Hepatocyte (in vitro differentiated cells): Measurements from ENCODE around the gene TDRD10. TPM values are rescaled to one million over a fixed set of nuclear protein-coding genes. Genes with fewer than 3 reads are reported as not detected.

Experiments used
- DNase-seq: peaks from one replicate; pipeline ENCODE4 v3.0.0-alpha.2; 2016; ENCODE audit warnings: low spot score
- H2AFZ ChIP-seq: fragments of 200-600 bp; sonication (generic); 2 replicates; pipeline ENCODE4 v1.6.0; 2016; ENCODE audit warnings: antibody characterized with exemption, mild to moderate bottlenecking
- H3K27ac ChIP-seq: fragments of 200-600 bp; sonication (generic); 2 replicates; pipeline ENCODE4 v1.5.1; 2016; ENCODE audit warnings: mild to moderate bottlenecking
- H3K27me3 ChIP-seq: fragments of 200-600 bp; sonication (generic); 2 replicates; pipeline ENCODE4 v1.6.1; 2016
- H3K36me3 ChIP-seq: fragments of 200-600 bp; sonication (generic); replicated peaks from 2 replicates; pipeline ENCODE4 v1.5.1; 2016; ENCODE audit warnings: low read depth; ENCODE audit not compliant: insufficient read depth
- H3K4me1 ChIP-seq: fragments of 200-600 bp; sonication (generic); 2 replicates; pipeline ENCODE4 v1.5.1; 2016; ENCODE audit warnings: mild to moderate bottlenecking, moderate library complexity; ENCODE audit not compliant: insufficient read depth
- H3K4me2 ChIP-seq: fragments of 200-600 bp; sonication (generic); 2 replicates; pipeline ENCODE4 v1.6.0; 2016
- H3K4me3 ChIP-seq: fragments of 200-600 bp; sonication (generic); 2 replicates; pipeline ENCODE4 v1.5.1; 2016; ENCODE audit warnings: mild to moderate bottlenecking
- H3K79me2 ChIP-seq: fragments of 200-600 bp; sonication (generic); 2 replicates; pipeline ENCODE4 v1.6.0; 2017; ENCODE audit warnings: mild to moderate bottlenecking
- H3K9me2 ChIP-seq: fragments of 200-600 bp; sonication (generic); replicated peaks from 2 replicates; pipeline ENCODE4 v1.6.0; 2017; ENCODE audit warnings: mild to moderate bottlenecking; ENCODE audit not compliant: insufficient read depth
- H3K9me3 ChIP-seq: fragments of 200-600 bp; sonication (generic); 2 replicates; pipeline ENCODE4 v1.5.1; 2016; ENCODE audit warnings: low read depth, mild to moderate bottlenecking
- H4K20me1 ChIP-seq: fragments of 200-600 bp; sonication (generic); 2 replicates; pipeline ENCODE4 v1.6.0; 2016; ENCODE audit warnings: mild to moderate bottlenecking; ENCODE audit not compliant: insufficient read depth, poor library complexity, severe bottlenecking
- EZH2 ChIP-seq: fragments of 200-600 bp; sonication (generic); IDR thresholded peaks from 2 replicates; pipeline ENCODE4 v1.6.1; 2016; ENCODE audit warnings: antibody characterized with exemption, mild to moderate bottlenecking, borderline replicate concordance
- EZH2phosphoT487 ChIP-seq: fragments of 200-600 bp; sonication (generic); IDR thresholded peaks from one replicate; pipeline ENCODE4 v1.6.1; 2018; ENCODE audit warnings: antibody characterized with exemption, mild to moderate bottlenecking, low read depth, moderate library complexity; ENCODE audit not compliant: unreplicated experiment, severe bottlenecking
- WGBS: methylation state at CpG from one replicate; pipeline ENCODE4 v1.1.6; 2016; ENCODE audit warnings: low lambda C conversion rate; ENCODE audit errors: missing lambda C conversion rate; 5-methylcytosine and 5-hydroxymethylcytosine counted together
- polyA plus RNA-seq: library from polyadenylated mRNA; unstranded; fragments of >200 nt; fragmentation: Nextera tagmentation; extraction: Ambion mirVana; gene quantifications from 2 replicates; pipeline ENCODE4 v1.2.1, GENCODE V29; 2016
- total RNA-seq: library from RNA; depleted of rRNA; stranded (reverse); fragments of >200 nt; gene quantifications from 2 replicates; pipeline ENCODE4 v1.2.3, GENCODE V29; 2014
- TF ChIP-seq, protein P1 (sequence below): fragments of 200-600 bp; sonication (generic); IDR thresholded peaks from 2 replicates; pipeline ENCODE4 v1.5.1; 2016; ENCODE audit warnings: antibody characterized with exemption, mild to moderate bottlenecking; ENCODE audit not compliant: poor library complexity

TDRD10 gene
- total and polyA plus RNA-seq, 2 experiments from 2014 or later, result 0.20 TPM; not detected in 1

DNA sequence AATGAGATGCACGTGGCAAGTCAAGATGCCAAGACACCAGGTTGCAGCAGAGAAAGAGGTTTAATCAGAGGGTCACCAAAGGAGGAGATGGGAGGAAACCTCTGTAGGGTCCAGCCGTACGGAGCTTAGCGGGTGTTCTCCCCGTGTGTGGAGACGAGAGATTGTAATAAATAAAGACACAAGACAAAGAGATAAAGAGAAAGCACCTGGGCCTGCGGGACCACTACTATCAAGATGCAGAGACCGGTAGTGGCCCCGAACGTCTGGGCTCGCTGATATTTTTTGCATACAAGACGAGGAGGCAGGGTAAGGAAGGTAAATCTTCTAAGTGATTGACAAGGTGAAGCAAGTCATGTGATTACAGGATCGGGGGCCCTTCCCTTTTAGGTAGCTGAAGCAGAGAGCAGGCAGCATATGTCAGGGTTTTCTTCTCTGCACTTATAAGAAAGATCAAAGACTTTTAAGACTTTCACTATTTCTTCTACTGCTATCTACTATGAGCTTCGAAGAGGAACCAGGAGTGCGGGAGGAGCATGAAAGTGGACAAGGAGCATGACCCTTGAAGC, 41.2 kb upstream of the TDRD10 start:
- TF ChIP-seq, protein P1, sequence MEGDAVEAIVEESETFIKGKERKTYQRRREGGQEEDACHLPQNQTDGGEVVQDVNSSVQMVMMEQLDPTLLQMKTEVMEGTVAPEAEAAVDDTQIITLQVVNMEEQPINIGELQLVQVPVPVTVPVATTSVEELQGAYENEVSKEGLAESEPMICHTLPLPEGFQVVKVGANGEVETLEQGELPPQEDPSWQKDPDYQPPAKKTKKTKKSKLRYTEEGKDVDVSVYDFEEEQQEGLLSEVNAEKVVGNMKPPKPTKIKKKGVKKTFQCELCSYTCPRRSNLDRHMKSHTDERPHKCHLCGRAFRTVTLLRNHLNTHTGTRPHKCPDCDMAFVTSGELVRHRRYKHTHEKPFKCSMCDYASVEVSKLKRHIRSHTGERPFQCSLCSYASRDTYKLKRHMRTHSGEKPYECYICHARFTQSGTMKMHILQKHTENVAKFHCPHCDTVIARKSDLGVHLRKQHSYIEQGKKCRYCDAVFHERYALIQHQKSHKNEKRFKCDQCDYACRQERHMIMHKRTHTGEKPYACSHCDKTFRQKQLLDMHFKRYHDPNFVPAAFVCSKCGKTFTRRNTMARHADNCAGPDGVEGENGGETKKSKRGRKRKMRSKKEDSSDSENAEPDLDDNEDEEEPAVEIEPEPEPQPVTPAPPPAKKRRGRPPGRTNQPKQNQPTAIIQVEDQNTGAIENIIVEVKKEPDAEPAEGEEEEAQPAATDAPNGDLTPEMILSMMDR, result no peak
- TF ChIP-seq EZH2 (no peak), EZH2phosphoT487 (no peak)
- no peak for DNase-seq
- Histone ChIP-seq H3K4me3 (no peak overlapping the region), H3K9me2 (no peaks in the 10 kb centered on the region), H3K4me1 (no peaks in the 10 kb centered on the region), H4K20me1 (no peaks in the 10 kb centered on the region), H3K27me3 (no peaks in the 10 kb centered on the region), H3K9me3 (no peaks in the 10 kb centered on the region), H3K79me2 (no peaks in the 10 kb centered on the region), H3K36me3 (no peaks in the 10 kb centered on the region), H3K4me2 (no peak overlapping the region), H3K27ac (no peak overlapping the region), H2AFZ (no peak overlapping the region)
- 64% methylated on average over 15 of the region's 15 CpGs for WGBS

DNA sequence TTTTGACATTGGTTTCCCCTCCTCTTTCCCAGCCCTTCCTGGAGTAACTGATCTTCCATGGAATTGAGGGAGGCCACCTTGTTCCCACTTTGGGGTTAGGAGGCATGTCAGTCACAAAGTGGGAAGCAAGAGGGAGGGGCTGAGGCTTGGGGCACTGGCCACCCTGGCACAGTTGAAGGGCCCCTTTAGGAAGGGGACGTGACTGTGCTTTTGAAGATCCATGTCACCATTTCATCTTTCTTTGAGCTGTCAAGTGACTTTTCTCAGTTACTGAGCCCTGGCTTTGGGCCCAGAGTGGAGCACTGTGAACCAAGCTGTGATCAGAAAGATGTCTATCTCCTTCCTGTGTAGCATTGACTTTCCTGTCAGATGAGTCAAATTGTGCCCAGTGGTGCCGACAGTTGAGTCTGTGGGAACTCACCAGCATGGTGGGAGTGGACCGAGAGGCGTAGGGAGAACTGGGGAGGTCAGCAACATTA, 38.5 kb upstream of the TDRD10 start:
- no peaks in the 10 kb centered on the region for H3K36me3 ChIP-seq
- no peaks in the 10 kb centered on the region for H4K20me1 ChIP-seq
- no peaks in the 10 kb centered on the region for H3K79me2 ChIP-seq
- no peaks in the 10 kb centered on the region for H3K27me3 ChIP-seq
- H3K4me3 ChIP-seq, result no peak overlapping the region
- no peaks in the 10 kb centered on the region for H3K4me1 ChIP-seq
- H3K9me2 ChIP-seq, result no peaks in the 10 kb centered on the region
- TF ChIP-seq EZH2phosphoT487 (no peak), EZH2 (no peak)
- TF ChIP-seq, protein P1, result no peak
- no peaks in the 10 kb centered on the region for H3K9me3 ChIP-seq
- H3K4me2 ChIP-seq, result no peak overlapping the region
- peak overlapping the region; percentile 22 for H3K27ac ChIP-seq
- H2AFZ ChIP-seq, result no peak overlapping the region
- no peak for DNase-seq
- WGBS, result 72% methylated on average over 4 of the region's 4 CpGs

DNA sequence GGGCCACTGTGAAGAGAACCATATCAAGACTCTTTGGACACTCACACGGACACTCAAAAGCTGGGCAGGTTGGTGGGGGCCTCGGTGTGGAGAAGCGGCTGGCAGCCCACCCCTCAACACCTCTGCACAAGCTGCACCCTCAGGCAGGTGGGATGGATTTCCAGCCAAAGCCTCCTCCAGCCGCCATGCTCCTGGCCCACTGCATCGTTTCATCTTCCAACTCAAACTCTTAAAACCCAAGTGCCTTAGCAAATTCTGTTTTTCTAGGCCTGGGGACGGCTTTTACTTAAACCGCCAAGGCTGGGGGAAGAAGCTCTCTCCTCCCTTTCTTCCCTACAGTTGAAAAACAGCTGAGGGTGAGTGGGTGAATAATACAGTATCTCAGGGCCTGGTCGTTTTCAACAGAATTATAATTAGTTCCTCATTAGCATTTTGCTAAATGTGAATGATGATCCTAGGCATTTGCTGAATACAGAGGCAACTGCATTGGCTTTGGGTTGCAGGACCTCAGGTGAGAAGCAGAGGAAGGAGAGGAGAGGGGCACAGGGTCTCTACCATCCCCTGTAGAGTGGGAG, 36.3 kb upstream of the TDRD10 start:
- TF ChIP-seq EZH2, result no peak
- TF ChIP-seq EZH2phosphoT487, result no peak
- TF ChIP-seq, protein P1, result no peak
- no peaks in the 10 kb centered on the region for H3K79me2 ChIP-seq

More for the DNA sequence above, 36.3 kb upstream of the TDRD10 start:
- Histone ChIP-seq H3K9me3 (no peaks in the 10 kb centered on the region), H3K9me2 (no peaks in the 10 kb centered on the region), H3K36me3 (no peaks in the 10 kb centered on the region), H3K4me2 (no peak overlapping the region), H3K4me1 (no peaks in the 10 kb centered on the region), H3K27me3 (no peaks in the 10 kb centered on the region), H3K27ac (no peak overlapping the region), H3K4me3 (no peak overlapping the region), H4K20me1 (no peaks in the 10 kb centered on the region), H2AFZ (no peak overlapping the region)
- DNase-seq, result no peak
- 84% methylated on average over 8 of the region's 8 CpGs for WGBS
